CD4-positive, alpha-beta T cell treated with Interleukin-17A for 4 hours (primary cell): Measurements from ENCODE around the gene ALDH18A1.

Source experiments
- DNase-seq: peaks from one replicate; pipeline ENCODE4 v3.0.0-alpha.2; 2020; ENCODE audit warnings: mixed read lengths

ALDH18A1 gene

GRCh38 chr10:95574649-95575365 is 81.7 kb downstream of the ALDH18A1 start:
- no peak for DNase-seq

GRCh38 chr10:95573964-95574604 is 82.4 kb downstream of the ALDH18A1 start:
- DNase-seq, result no peak

GRCh38 chr10:95573527-95573926 is 83.0 kb downstream of the ALDH18A1 start:
- no peak for DNase-seq

GRCh38 chr10:95572131-95572820 is 84.2 kb downstream of the ALDH18A1 start:
- no peak for DNase-seq

- DNase-seq, result no peak
Measured at GRCh38 chr10:95571390-95571789, 85.1 kb downstream of the ALDH18A1 start.

GRCh38 chr10:95569368-95569767 is 87.1 kb downstream of the ALDH18A1 start:
- no peak for DNase-seq

- DNase-seq, result no peak
Measured at GRCh38 chr10:95567903-95568630, 88.4 kb downstream of the ALDH18A1 start.

GRCh38 chr10:95566136-95566535 is 90.4 kb downstream of the ALDH18A1 start:
- DNase-seq, result no peak

GRCh38 chr10:95565336-95565735 is 91.2 kb downstream of the ALDH18A1 start:
- DNase-seq, result no peak

GRCh38 chr10:95564291-95564690 is 92.2 kb downstream of the ALDH18A1 start:
- no peak for DNase-seq

- no peak for DNase-seq
Measured at GRCh38 chr10:95562341-95562965, 94.1 kb downstream of the ALDH18A1 start.

- DNase-seq, result no peak
Measured at GRCh38 chr10:95561864-95562177, 94.7 kb downstream of the ALDH18A1 start.

- peak; percentile 90 for DNase-seq
Measured at GRCh38 chr10:95561177-95561863, 95.2 kb downstream of the ALDH18A1 start, which contains the start of gene SORBS1. TSS of gene SORBS1 (minus strand) at chr10:95561371. CDS start at chr10:95441135, 120,236 bp downstream.

- DNase-seq, result peak; percentile 53
Measured at GRCh38 chr10:95560278-95561176, 96.0 kb downstream of the ALDH18A1 start.

- DNase-seq, result no peak
Measured at GRCh38 chr10:95559896-95560277, 96.6 kb downstream of the ALDH18A1 start.

- no peak for DNase-seq
Measured at GRCh38 chr10:95559471-95559870, 97.0 kb downstream of the ALDH18A1 start.

GRCh38 chr10:95558593-95559320 is 97.8 kb downstream of the ALDH18A1 start:
- DNase-seq, result no peak

GRCh38 chr10:95556994-95557767 is 99.3 kb downstream of the ALDH18A1 start:
- DNase-seq, result no peak
